Stimulated activated CD4-positive, alpha-beta T cell treated with anti-CD3 and anti-CD28 coated beads, Interleukin-2, amount 100 ng/mL, for 4 hours (primary cell): Measurements from ENCODE around the gene RTL9.

ENCODE experiments used
- DNase-seq: peaks from one replicate; pipeline ENCODE4 v3.0.0-alpha.2; 2020; ENCODE audit warnings: low read depth

Gene RTL9

GRCh38 chrX:110341189-110342035 lies 17.2 kb upstream of the RTL9 start:
- DNase-seq, result no peak

- no peak for DNase-seq
Measured at GRCh38 chrX:110346681-110347080, 12.0 kb upstream of the RTL9 start.

- DNase-seq, result no peak
Measured at GRCh38 chrX:110359273-110359672, 625 bp downstream of the RTL9 start.

GRCh38 chrX:110363244-110363643 lies 4.6 kb downstream of the RTL9 start:
- DNase-seq, result no peak

- DNase-seq, result no peak
Measured at GRCh38 chrX:110373310-110373709, 14.7 kb downstream of the RTL9 start.

GRCh38 chrX:110374559-110374958 lies 15.9 kb downstream of the RTL9 start:
- no peak for DNase-seq

- no peak for DNase-seq
Measured at GRCh38 chrX:110381216-110381615, 22.6 kb downstream of the RTL9 start.

- DNase-seq, result no peak
Measured at GRCh38 chrX:110383414-110383813, 24.8 kb downstream of the RTL9 start.

- no peak for DNase-seq
Measured at GRCh38 chrX:110384490-110384889, 25.8 kb downstream of the RTL9 start.

- DNase-seq, result no peak
Measured at GRCh38 chrX:110389570-110389969, 30.9 kb downstream of the RTL9 start.

- DNase-seq, result no peak
Measured at GRCh38 chrX:110391086-110391485, 32.4 kb downstream of the RTL9 start.

GRCh38 chrX:110394651-110395050 lies 36.0 kb downstream of the RTL9 start:
- DNase-seq, result no peak

GRCh38 chrX:110395877-110396276 lies 37.2 kb downstream of the RTL9 start:
- no peak for DNase-seq

GRCh38 chrX:110396735-110397134 lies 38.1 kb downstream of the RTL9 start:
- no peak for DNase-seq

- no peak for DNase-seq
Measured at GRCh38 chrX:110397339-110397738, 38.7 kb downstream of the RTL9 start.

- DNase-seq, result no peak
Measured at GRCh38 chrX:110397904-110398303, 39.3 kb downstream of the RTL9 start.

- no peak for DNase-seq
Measured at GRCh38 chrX:110399497-110399896, 40.8 kb downstream of the RTL9 start.

GRCh38 chrX:110399966-110400365 lies 41.3 kb downstream of the RTL9 start:
- DNase-seq, result no peak

GRCh38 chrX:110401135-110401534 lies 42.5 kb downstream of the RTL9 start:
- no peak for DNase-seq

GRCh38 chrX:110402091-110402849 lies 43.6 kb downstream of the RTL9 start:
- DNase-seq, result no peak

GRCh38 chrX:110402850-110403221 lies 44.2 kb downstream of the RTL9 start:
- no peak for DNase-seq

GRCh38 chrX:110403441-110404238 lies 45.0 kb downstream of the RTL9 start:
- DNase-seq, result no peak

- no peak for DNase-seq
Measured at GRCh38 chrX:110404376-110404775, 45.7 kb downstream of the RTL9 start.
